Ovary (tissue), 9 donors: ENCODE measurements around the gene RAB9A. TPM values are rescaled to one million over a fixed set of nuclear protein-coding genes. Genes with fewer than 3 reads are reported as not detected.

Experiments used
- DNase-seq, 5 donors: peaks; one replicate each; pipeline ENCODE4 v3.0.0-alpha.2; 2019 to 2020
- H3K27ac ChIP-seq, 2 donors: fragments of 200-600 bp; one replicate each; pipeline versions ENCODE4 v1.5.1 to v1.8.0; 2019 to 2022
- H3K27me3 ChIP-seq: fragments of 200-600 bp; one replicate; pipeline ENCODE4 v1.8.0; 2022
- H3K36me3 ChIP-seq: fragments of 200-600 bp; sonication (generic); one replicate; pipeline ENCODE4 v1.5.1; 2019
- H3K4me1 ChIP-seq: one replicate; pipeline ENCODE4 v1.8.1; 2013; ENCODE audit warnings: mild to moderate bottlenecking, moderate library complexity; ENCODE audit not compliant: insufficient read depth
- H3K4me3 ChIP-seq: fragments of 200-600 bp; sonication (generic); one replicate; pipeline ENCODE4 v1.5.1; 2017
- H3K9me3 ChIP-seq, 2 donors: fragments of 200-600 bp in 1 of 2; sonication (generic) in 1 of 2; one replicate each; pipeline versions ENCODE4 v1.5.1 to v1.8.1; 2013 to 2019; ENCODE audit warnings: mild to moderate bottlenecking in 1 of 2, moderate library complexity in 1 of 2
- EP300 ChIP-seq: sonication (generic); formaldehyde crosslinking; IDR thresholded peaks from one replicate; pipeline ENCODE4 v1.6.1; 2017; ENCODE audit warnings: antibody characterized with exemption
- POLR2A ChIP-seq: fragments of 450-650 bp; IDR thresholded peaks from one replicate; pipeline ENCODE4 v1.6.1; 2017; ENCODE audit warnings: antibody characterized with exemption, mild to moderate bottlenecking, moderate library complexity
- WGBS, 3 donors: extraction: QIAGEN DNeasy Blood & Tissue Kit in 1 of 3; methylation state at CpG; one replicate each; pipeline versions ENCODE4 v1.1.5 to v1.1.7; 2013 to 2017; 5-methylcytosine and 5-hydroxymethylcytosine counted together
- intact Hi-C, 4 donors: fragments of 100-400 bp; cut with DNase I; formaldehyde crosslinking; loops; one replicate each; pipeline versions ENCODE4 v1.11.0 to v1.15.1; 2022 to 2023
- polyA plus RNA-seq, 2 donors: library from polyadenylated mRNA; stranded (reverse); fragments of 200-250 nt in 1 of 2; fragments of 350-450 nt in 1 of 2; fragmentation: Illumina TruSeq in 1 of 2; extraction: RNeasy Lipid Tissue Mini Kit (QIAGEN cat#74804) in 1 of 2; gene quantifications; one replicate each; pipeline ENCODE4 v1.2.3, GENCODE V29; 2013 to 2014
- total RNA-seq, 7 donors: library from RNA; depleted of rRNA in 2 of 7; stranded (reverse); fragments of >200 nt in 2 of 7; fragmentation: NEBNext Ultra II Directional in 3 of 7; extraction: Animal tissue kit (Norgen Biotek cat#: 25700) in 3 of 7; gene quantifications; one replicate each; pipeline versions ENCODE4 v1.1.0 to v1.2.4, GENCODE V29; 2016 to 2023
- TF ChIP-seq, protein P1 (sequence below), 3 donors: fragments of 450-650 bp in 2 of 3; fragments of 200-600 bp in 1 of 3; IDR thresholded peaks; one replicate each; pipeline versions ENCODE4 v1.5.1 to v1.8.0; 2016 to 2022; ENCODE audit warnings: antibody characterized with exemption in 3 of 3, mild to moderate bottlenecking in 1 of 3
- donor health status: DM: no; HTN: no; CAD: no; lungs with moderate emphysema.
- donor health status: DM: no; HTN: no; CAD: no.
- donor health status: Bipolar disorder and iron deficiency.
- donor health status: DM: yes; HTN: yes; CAD: no.
- donor health status: DM: no; HTN: no; CAD: no.
- donor health status: DM: yes; HTN: yes; CAD: no.

The RAB9A gene
- total and polyA plus RNA-seq, 9 donors = 22.3 to 46.3 (median 29.2) TPM

DNA sequence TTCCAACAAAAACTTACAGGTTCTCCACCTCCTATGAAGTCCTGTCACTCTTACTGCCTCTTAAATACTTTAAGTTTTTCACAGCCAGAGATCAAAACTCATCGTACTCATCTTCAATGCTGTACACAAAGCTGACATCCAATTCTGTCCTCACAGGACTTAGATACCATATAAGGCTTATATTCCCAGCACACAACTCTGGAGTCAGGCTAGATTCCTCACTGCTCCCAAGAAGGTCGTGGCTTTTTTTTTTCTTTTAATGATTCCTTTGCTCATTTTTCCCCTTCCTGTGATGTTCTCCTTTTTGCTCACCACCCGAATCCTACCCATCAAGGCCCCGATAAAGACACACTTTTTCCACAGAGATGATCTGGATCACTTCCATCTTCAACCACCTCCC, 44.6 kb downstream of the RAB9A start:
- WGBS, 3 donors = 32 to 39% (median 33%) methylated on average over 4 of the region's 4 CpGs
- Histone ChIP-seq H3K27me3 (no peaks in the 10 kb centered on the region), H3K27ac (peak overlapping the region; percentile 18 to 77), H3K4me1 (peaks cover 1% of the 10 kb centered on the region), H3K9me3 (no peaks in the 10 kb centered on the region), H3K36me3 (no peaks in the 10 kb centered on the region), H3K4me3 (peak overlapping the region; percentile 88)
- DNase-seq = no peak
- intact Hi-C loops = loop anchor here in 1 of 4 donors (10.0 kb wide), 1 partner anchor 79 kb away; the partner anchor contains the start of gene TCEANC
- TF ChIP-seq POLR2A (no peak), EP300 (no peak)
- TF ChIP-seq, protein P1, sequence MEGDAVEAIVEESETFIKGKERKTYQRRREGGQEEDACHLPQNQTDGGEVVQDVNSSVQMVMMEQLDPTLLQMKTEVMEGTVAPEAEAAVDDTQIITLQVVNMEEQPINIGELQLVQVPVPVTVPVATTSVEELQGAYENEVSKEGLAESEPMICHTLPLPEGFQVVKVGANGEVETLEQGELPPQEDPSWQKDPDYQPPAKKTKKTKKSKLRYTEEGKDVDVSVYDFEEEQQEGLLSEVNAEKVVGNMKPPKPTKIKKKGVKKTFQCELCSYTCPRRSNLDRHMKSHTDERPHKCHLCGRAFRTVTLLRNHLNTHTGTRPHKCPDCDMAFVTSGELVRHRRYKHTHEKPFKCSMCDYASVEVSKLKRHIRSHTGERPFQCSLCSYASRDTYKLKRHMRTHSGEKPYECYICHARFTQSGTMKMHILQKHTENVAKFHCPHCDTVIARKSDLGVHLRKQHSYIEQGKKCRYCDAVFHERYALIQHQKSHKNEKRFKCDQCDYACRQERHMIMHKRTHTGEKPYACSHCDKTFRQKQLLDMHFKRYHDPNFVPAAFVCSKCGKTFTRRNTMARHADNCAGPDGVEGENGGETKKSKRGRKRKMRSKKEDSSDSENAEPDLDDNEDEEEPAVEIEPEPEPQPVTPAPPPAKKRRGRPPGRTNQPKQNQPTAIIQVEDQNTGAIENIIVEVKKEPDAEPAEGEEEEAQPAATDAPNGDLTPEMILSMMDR (IDR thresholded peaks at IDR 0.05) = no peak

DNA sequence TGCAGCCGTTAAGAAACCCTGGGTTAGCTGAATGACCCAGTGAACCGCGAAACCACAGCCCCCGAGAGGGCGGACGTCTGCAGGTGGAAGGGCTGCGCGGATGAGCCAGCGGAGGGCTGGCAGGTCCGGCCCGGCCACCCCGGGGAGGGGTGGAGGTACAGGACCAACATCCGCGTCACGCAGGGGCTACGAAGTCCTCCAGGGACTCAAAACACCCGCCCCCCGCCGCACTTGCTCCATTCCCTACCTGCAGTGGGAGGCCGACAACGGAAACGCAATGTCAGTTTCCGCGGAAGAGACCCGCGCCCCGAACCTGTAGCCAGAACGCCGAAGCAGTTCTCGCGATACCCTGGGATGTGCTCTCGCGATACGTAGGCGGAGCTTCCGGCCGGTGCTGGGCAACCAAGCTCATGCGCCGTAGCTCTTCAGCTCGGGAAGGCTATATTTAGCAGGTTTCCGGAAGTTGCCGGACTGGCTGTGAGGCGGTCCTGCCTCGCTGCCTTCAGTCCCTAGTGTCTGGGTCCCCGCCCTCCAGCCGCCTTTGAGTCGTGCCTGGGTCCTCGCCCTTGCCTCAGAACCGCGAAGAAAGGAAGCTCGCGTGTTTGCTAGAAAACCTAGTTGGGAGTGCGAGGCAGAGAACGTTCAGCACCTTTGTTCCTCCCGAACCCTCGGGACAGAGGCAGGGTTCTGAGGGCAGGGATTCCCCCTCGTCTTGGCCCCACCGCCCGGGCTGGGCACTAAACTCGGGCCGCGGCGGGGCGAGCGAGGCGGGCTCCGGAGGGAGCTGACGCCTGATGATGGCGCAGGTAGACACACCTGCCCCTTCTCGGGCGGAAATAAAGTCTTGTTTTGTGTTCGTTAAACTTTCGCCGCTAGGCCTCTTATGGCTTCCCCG, 45.6 kb downstream of the RAB9A start, which contains the start of the genes OFD1 and TRAPPC2:
TSS of gene OFD1 (plus strand) at position 471 of the 895 bp plus-strand sequence. CDS start at position 795, 324 bp downstream.
TSS of gene TRAPPC2 (minus strand) at position 343 of the 895 bp plus-strand sequence. CDS start 14,657 bp downstream, outside the sequence.
- Histone ChIP-seq H3K9me3 (no peaks in the 10 kb centered on the region), H3K27me3 (no peaks in the 10 kb centered on the region), H3K27ac (peak within 1 kb of the TSS; percentile 50 to 77), H3K36me3 (no peaks in the 10 kb centered on the region), H3K4me3 (peak within 1 kb of the TSS; percentile 88), H3K4me1 (peaks cover 1% of the 10 kb centered on the region)
- TF ChIP-seq EP300 (no peak), POLR2A (peak; percentile 96)
- TF ChIP-seq, protein P1 (IDR thresholded peaks at IDR 0.05) = peak in 1 of 3 donors; percentile 34
- intact Hi-C loops = loop anchor here in 1 of 4 donors (10.0 kb wide), 1 partner anchor 80 kb away; the partner anchor contains the start of gene TCEANC
- peak; percentile 94 to 97 (median 96) for DNase-seq
- WGBS, 3 donors = 1% methylated on average over 75 of the region's 75 CpGs

DNA sequence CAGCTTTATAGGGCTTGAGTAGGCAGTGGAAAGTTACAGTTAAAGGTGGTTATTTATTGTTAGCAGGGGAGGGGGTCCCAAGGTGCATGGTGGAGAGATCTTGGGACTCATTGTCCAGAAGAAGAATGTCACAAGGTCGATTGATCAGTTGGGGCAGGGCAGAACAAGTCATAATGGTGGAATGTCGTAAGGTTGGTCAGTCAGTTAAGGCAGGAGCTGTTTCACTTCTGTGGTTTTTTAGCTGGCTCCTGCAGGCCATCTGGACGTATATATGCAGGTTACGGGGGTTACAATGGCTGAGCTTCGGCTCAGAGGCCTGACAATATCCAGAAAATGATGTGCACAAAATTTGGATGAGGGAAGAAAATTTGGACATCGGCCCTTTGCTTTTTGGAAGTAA, 52.8 kb downstream of the RAB9A start:
- H3K36me3 ChIP-seq = no peaks in the 10 kb centered on the region
- H3K27me3 ChIP-seq = no peaks in the 10 kb centered on the region
- H3K27ac ChIP-seq = no peak overlapping the region
- no peaks in the 10 kb centered on the region for H3K9me3 ChIP-seq
- TF ChIP-seq POLR2A (no peak), EP300 (no peak)
- TF ChIP-seq, protein P1 (IDR thresholded peaks at IDR 0.05) = no peak
- intact Hi-C loops = no loop called here
- H3K4me1 ChIP-seq = no peaks in the 10 kb centered on the region
- no peak for DNase-seq
- WGBS, 3 donors = 89 to 92% (median 89%) methylated on average over 6 of the region's 6 CpGs
- H3K4me3 ChIP-seq = no peak overlapping the region

DNA sequence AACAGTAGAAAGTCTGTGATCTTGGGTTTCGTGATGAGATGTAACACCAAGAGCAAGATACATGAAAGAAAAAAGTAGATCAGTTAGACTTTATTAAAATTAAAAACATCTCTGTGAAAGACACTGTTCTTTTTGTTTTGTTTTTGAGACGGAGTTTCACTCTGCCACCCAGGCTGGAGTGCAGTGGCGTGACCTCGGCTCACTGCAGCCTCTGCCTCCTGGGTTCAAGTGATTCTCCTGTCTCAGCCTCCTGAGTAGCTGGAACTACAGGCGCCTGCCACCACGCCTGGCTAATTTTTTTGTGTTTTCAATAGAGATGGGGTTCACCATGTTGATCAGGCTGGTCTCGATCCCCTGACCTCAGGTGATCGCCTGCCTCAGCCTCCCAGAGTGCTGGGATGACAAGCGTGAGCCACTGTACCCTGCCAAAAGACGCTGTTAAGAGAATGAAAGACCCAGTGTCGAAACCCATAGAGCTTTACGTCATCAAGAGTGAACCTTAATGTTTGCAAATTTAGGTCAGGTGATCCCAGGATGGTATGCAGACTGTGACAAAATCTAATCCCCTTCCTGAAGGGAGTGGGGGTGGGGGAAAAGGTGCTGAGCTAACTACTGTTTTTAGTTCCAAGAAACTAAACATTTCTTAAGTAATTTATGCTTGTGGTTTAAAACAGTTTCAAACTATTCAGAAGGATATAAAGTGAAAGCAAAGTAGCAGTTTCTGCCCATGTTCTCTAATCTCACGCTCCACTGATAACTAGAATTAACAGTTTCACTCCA, 53.7 kb downstream of the RAB9A start:
- Histone ChIP-seq H3K4me1 (no peaks in the 10 kb centered on the region), H3K9me3 (no peaks in the 10 kb centered on the region), H3K27me3 (no peaks in the 10 kb centered on the region), H3K27ac (no peak overlapping the region), H3K4me3 (no peak overlapping the region), H3K36me3 (no peaks in the 10 kb centered on the region)
- no peak for DNase-seq
- 70 to 84% (median 79%) methylated on average over 13 of the region's 13 CpGs for WGBS, 3 donors
- intact Hi-C loops = no loop called here
- TF ChIP-seq, protein P1 (IDR thresholded peaks at IDR 0.05) = no peak
- no peak for TF ChIP-seq POLR2A
- no peak for TF ChIP-seq EP300
